ENCODE measurements around the gene CCDC146.

- TF ChIP-seq, protein P1, sequence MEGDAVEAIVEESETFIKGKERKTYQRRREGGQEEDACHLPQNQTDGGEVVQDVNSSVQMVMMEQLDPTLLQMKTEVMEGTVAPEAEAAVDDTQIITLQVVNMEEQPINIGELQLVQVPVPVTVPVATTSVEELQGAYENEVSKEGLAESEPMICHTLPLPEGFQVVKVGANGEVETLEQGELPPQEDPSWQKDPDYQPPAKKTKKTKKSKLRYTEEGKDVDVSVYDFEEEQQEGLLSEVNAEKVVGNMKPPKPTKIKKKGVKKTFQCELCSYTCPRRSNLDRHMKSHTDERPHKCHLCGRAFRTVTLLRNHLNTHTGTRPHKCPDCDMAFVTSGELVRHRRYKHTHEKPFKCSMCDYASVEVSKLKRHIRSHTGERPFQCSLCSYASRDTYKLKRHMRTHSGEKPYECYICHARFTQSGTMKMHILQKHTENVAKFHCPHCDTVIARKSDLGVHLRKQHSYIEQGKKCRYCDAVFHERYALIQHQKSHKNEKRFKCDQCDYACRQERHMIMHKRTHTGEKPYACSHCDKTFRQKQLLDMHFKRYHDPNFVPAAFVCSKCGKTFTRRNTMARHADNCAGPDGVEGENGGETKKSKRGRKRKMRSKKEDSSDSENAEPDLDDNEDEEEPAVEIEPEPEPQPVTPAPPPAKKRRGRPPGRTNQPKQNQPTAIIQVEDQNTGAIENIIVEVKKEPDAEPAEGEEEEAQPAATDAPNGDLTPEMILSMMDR (IDR thresholded peaks at IDR 0.05): no peak
- TF ChIP-seq POLR2A (IDR thresholded peaks at IDR 0.05): no peak
These were observed 195.6 kb downstream of the CCDC146 start for GRCh38 chr7:77318019-77318418.
